ENCODE results near the gene ABCB1.

ABCB1 gene

DNA sequence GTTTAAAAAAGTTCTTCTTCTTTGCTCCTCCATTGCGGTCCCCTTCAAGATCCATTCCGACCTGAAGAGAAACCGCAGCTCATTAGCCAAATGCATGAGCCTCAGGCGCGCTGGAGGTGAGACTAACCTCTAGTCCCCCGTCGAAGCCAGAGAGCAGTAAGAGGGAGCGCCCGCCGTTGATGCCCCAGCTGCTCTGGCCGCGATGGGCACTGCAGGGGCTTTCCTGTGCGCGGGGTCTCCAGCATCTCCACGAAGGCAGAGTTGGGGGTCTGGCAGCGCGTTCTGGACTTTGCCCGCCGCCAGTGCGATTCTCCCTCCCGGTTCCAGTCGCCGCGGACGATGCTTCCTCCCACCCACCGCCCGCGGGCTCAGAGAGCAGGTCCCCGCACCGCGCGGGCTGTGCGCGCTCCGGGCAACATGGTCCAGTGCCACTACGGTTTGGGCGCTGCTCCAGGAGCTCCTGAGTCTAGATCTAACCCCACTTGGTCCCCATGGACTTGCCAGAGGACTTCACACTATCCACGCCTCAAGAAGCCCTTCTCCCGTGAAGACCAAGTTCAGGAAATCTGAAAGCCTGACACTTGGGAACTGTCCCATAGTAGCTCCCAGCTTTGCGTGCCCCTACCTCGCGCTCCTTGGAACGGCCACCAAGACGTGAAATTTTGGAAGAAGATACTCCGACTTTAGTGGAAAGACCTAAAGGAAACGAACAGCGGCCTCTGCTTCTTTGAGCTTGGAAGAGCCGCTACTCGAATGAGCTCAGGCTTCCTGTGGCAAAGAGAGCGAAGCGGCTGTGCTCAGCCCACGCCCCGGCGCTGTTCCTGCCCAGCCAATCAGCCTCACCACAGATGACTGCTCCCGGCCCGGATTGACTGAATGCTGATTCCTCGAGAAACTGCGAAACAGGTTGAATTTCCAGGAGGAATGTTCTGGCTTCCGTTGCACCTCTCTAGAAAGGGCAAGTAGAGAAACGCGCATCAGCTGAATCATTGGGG lies at the start of gene ABCB1:
Gene ABCB1, minus strand, starts transcription at position 755 of the 995 bp plus-strand sequence. Its CDS starts 700 bp downstream, at position 55.
- DNase-seq: no peak

- no peak for DNase-seq
Observed at GRCh38 chr7:87648316-87648715, 47.6 kb upstream of the ABCB1 start.

GRCh38 chr7:87645446-87645845 lies 44.8 kb upstream of the ABCB1 start:
- DNase-seq: no peak

- DNase-seq: no peak
Observed at GRCh38 chr7:87635921-87636320, 35.2 kb upstream of the ABCB1 start.

GRCh38 chr7:87628780-87629569 lies 28.3 kb upstream of the ABCB1 start:
- DNase-seq: no peak

DNA sequence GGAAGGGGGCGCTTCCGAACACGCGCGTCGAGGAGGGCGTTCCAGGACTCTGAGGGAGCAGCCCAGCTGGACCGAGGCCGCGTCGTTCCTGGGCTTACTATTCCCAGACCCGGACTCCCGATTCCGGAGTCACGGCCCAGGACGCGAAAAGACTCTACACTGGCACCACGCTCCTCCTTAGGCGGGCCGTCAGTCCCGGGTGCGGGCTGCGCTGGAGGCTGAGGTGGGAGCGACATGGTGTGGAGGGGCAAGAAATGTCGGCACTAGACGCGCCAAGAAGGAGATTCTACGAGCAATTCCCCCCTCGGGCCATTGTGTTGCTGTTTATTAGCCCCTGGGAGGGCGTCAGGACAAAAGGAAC lies 26.9 kb upstream of the ABCB1 start:
- no peak for DNase-seq

GRCh38 chr7:87625101-87625500 lies 24.4 kb upstream of the ABCB1 start:
- DNase-seq: no peak

DNA sequence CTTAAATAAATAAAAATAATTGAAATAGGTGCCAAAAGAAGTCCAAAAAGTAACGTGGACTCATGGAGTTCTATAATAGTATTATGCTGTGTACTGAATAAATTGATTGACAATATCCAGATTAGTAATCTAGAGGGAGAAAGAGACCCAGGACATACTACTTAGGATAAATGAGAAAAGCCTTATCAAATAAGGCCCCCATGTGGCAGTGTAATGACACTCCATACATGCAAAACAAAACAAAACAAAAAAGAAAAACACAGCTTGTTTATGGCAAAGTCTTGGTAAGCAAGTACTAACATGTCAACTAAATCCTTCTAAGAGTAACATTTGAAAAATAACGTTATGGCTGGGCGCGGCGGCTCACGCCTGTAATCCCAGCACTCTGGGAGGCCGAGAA lies 23.9 kb upstream of the ABCB1 start:
- DNase-seq: no peak

DNA sequence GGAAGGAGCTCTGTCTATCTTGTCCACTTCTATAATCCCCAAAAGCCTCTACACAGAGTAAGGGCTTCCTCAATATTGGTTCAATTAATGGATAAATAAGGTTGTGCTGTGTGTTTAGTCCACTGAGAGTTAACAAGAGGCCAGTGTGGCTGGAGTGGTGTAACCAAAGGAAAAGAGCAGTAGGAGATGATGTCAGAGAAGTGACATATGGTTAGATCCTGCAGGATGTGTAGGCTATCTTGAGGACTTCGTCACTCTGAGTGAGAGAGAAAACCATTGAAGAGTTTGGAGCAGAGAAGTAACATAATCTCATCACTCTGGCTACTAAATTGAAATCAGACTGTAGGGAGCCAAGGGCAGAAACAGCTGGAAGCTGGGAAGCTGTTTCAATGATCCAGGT lies 14.5 kb upstream of the ABCB1 start:
- no peak for DNase-seq

DNA sequence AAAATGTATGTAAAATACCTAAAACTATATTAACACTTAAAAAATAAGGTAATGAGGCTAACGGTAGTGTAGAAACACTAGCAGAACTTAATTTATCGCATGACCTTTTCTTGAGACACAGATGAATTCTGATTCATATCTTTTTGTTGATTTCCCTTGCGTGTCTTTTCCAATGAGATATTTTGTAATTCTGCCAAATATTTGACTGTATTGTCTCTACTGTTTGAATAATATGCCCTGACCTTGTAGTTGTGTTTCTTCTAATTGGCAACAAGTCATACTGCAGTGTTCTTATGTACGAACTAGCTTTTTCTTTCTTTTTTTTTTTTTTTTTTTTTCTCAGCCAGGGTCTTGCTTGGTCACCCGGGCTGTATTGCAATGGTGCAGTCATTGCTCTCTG lies 9.2 kb upstream of the ABCB1 start:
- no peak for DNase-seq

- DNase-seq: no peak
Observed at GRCh38 chr7:87608431-87608830, 7.7 kb upstream of the ABCB1 start.

GRCh38 chr7:87604264-87604663 lies 3.6 kb upstream of the ABCB1 start:
- DNase-seq: no peak

- DNase-seq: no peak
Observed at GRCh38 chr7:87599336-87599735, 1.3 kb downstream of the ABCB1 start.

GRCh38 chr7:87598234-87599009 lies 2.3 kb downstream of the ABCB1 start:
- DNase-seq: no peak

DNA sequence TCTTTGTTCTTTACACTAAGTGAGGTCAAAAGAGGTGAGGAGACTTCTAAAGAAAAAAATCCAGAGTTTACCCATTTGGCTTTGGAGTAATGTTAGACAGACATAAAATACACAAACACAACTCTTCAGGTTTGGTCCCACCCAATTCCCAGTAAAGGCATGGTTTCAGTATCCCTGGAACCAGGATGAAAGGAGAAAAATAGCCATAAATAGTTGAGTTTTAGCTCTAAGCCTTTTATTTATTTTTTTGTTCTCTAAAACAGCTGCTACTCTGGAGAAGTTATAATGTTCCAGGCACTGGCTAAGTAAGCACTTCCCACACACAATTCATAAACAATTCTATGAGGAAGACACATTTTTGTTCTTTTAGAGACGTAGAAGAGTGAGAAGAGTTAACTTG lies 4.0 kb downstream of the ABCB1 start:
- DNase-seq: no peak

DNA sequence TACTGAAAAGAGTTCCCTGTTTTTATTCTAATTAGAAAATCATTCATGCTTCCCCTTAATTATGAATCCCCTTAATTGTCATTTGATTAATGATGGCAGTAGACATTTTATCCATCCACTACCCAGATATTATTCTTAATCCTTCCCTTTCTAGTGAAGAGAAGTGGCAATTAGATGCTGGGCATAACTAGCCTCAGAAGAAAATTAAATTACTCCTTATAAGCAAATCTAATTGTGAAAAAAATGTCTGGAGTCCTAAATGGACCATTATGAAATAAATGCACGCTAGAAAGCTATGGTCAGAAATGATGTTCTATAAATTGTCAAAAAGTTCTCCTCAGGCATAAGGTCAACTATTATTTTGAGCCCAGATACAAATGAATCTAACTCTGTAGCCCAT lies 4.5 kb downstream of the ABCB1 start:
- DNase-seq: no peak

- DNase-seq: no peak
Observed at GRCh38 chr7:87592300-87592699, 8.4 kb downstream of the ABCB1 start.

GRCh38 chr7:87591211-87591610 lies 9.5 kb downstream of the ABCB1 start:
- DNase-seq: no peak

DNA sequence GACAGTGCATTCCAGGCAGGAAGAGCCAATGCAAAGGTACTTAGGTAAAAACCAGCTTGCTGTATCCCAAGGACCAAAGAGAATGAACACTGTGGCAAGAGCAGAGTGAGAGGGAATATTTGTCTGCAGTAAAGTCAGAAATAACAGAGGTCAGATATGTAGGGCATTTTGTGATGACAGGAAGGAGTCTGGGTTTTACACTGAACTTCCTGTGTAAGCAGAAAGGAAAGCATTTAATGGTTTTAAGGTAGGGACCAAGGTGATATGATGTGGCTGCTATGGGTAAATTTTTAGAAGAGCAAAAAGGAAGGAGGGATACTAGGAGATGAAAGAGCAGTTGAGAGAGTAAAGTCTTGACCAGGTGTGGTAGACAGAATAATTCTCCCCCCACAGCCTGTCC lies 10.1 kb downstream of the ABCB1 start:
- no peak for DNase-seq

GRCh38 chr7:87589631-87590030 lies 11.1 kb downstream of the ABCB1 start:
- no peak for DNase-seq

DNA sequence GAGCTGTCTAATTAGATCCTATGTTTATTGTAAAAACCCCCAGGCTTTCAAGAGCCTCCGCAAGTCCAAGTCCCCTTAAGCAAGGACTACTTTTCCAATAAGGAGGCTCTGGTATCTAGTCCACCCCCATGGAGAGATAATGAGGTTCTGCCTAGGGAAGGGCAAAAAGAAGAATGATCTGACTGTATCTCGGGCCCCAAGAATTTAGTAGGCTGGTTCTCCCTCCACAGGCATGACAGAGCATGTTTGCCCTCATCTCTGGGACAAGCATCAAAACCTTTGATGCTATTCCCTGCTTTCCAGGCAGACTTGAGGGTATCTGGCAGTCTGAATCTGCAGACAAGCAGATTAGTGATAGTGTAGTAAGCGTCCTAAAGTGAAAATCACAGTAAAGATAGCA lies 19.0 kb downstream of the ABCB1 start:
- DNase-seq: no peak

GRCh38 chr7:87580636-87581035 lies 20.0 kb downstream of the ABCB1 start:
- no peak for DNase-seq

DNA sequence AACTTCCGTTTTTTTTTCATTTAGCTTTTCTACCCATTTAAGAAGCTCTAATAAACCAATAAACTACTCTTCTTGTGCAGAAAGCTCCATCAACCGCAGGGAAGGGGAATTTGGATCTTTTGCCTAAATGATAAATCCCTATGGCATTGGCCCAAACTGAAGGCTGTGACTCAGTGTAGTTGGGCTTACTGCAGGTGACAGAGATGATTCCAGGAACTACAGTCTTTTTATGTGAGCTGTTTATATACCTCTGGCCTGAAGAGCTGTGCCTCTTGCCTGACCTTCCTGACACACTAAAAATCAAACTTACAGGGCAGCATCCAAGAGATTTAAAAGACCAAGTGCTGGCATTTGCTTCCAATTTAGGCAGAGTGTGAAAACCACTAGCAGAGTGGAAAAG lies 25.2 kb downstream of the ABCB1 start:
- no peak for DNase-seq

All from DMS153 (cell line).